ENCODE data around the gene GLT1D1.

The GLT1D1 gene

GRCh38 chr12:129009833-129010622 is 156.8 kb downstream of the GLT1D1 start:
- Mint-ChIP-seq H3K4me3 (no peak overlapping the region), H3K27me3 (peaks cover 3% of the 10 kb centered on the region), H3K9me3 (no peaks in the 10 kb centered on the region), H3K4me1 (ENCODE audit: low read depth) (no peaks in the 10 kb centered on the region), H3K36me3 (ENCODE audit: low read depth) (no peaks in the 10 kb centered on the region), H3K27ac (no peak overlapping the region)
- intact Hi-C loops (cut with micrococcal nuclease): no loop called here

- Mint-ChIP-seq H3K4me1 (ENCODE audit: low read depth) (no peaks in the 10 kb centered on the region), H3K27ac (no peak overlapping the region), H3K36me3 (ENCODE audit: low read depth) (no peaks in the 10 kb centered on the region), H3K9me3 (peaks cover 17% of the 10 kb centered on the region), H3K4me3 (no peak overlapping the region), H3K27me3 (no peaks in the 10 kb centered on the region)
- intact Hi-C loops (cut with micrococcal nuclease): no loop called here
Measured at GRCh38 chr12:129016159-129016558, 162.9 kb downstream of the GLT1D1 start.

DNA sequence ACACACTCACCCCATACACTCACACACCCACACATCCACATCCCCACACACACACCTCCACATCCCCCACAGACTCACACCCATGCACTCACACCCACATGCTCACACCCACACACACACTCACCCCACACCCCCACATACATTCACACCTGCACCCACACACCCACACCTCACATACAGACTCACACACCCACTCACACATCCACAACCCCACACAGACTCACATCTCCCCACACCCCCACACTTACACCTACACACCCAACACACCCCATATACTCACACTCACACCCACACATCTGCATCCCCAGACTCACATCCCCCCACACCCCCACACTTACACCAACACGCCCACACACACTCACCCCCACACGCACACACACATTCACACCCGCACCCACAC is 171.8 kb downstream of the GLT1D1 start:
- H3K27ac Mint-ChIP-seq: no peak overlapping the region

GRCh38 chr12:129028844-129029243 is 175.6 kb downstream of the GLT1D1 start:
- no peaks in the 10 kb centered on the region for H3K36me3 Mint-ChIP-seq (ENCODE audit: low read depth)
- H3K4me1 Mint-ChIP-seq (ENCODE audit: low read depth): no peaks in the 10 kb centered on the region
- intact Hi-C loops (cut with micrococcal nuclease): no loop called here
- no peak overlapping the region for H3K4me3 Mint-ChIP-seq
- no peaks in the 10 kb centered on the region for H3K9me3 Mint-ChIP-seq
- no peaks in the 10 kb centered on the region for H3K27me3 Mint-ChIP-seq
- no peak overlapping the region for H3K27ac Mint-ChIP-seq

More for the DNA sequence above, 171.8 kb downstream of the GLT1D1 start:
- Mint-ChIP-seq H3K9me3 (no peaks in the 10 kb centered on the region), H3K4me1 (ENCODE audit: low read depth) (no peaks in the 10 kb centered on the region), H3K27me3 (no peaks in the 10 kb centered on the region), H3K36me3 (ENCODE audit: low read depth) (no peaks in the 10 kb centered on the region), H3K4me3 (no peak overlapping the region)
- intact Hi-C loops (cut with micrococcal nuclease): no loop called here

Measured in dendritic cell treated with granulocyte-macrophage colony-stimulating factor and Interleukin-4, amounts not matched to agents 40 ng/mL and 50 ng/mL, for 4 days (primary cell).